Endodermal cell (in vitro differentiated cells): ENCODE measurements around the gene CIAO1. TPM values are rescaled to one million over a fixed set of nuclear protein-coding genes. Genes with fewer than 3 reads are reported as not detected.

Experiments
- DNase-seq: peaks from one replicate; pipeline ENCODE4 v3.0.0-alpha.2; 2017
- H3K27ac ChIP-seq: 2 replicates; pipeline ENCODE4 v1.5.1; 2013; ENCODE audit warnings: mild to moderate bottlenecking, low read depth, low read length, moderate library complexity
- H3K27me3 ChIP-seq: 2 replicates; pipeline ENCODE4 v1.6.1; 2013; ENCODE audit warnings: mild to moderate bottlenecking, low read length, moderate library complexity; ENCODE audit not compliant: insufficient read depth, control insufficient read depth, poor library complexity, severe bottlenecking
- H3K36me3 ChIP-seq: 2 replicates; pipeline ENCODE4 v1.7.0; 2013; ENCODE audit warnings: mild to moderate bottlenecking, low read length, moderate library complexity; ENCODE audit not compliant: control insufficient read depth, insufficient read depth
- H3K4me1 ChIP-seq: one replicate; pipeline ENCODE4 v1.7.0; 2013; ENCODE audit warnings: low read length; ENCODE audit not compliant: control insufficient read depth, insufficient read depth
- H3K4me3 ChIP-seq: 2 replicates; pipeline ENCODE4 v1.5.1; 2013; ENCODE audit warnings: mild to moderate bottlenecking, low read length, moderate library complexity
- H3K9ac ChIP-seq: 2 replicates; pipeline ENCODE4 v1.6.1; 2013; ENCODE audit warnings: mild to moderate bottlenecking, low read length, moderate library complexity; ENCODE audit not compliant: poor library complexity, severe bottlenecking; ENCODE audit errors: extremely low read depth
- H3K9me3 ChIP-seq: 2 replicates; pipeline ENCODE4 v1.6.1; 2013; ENCODE audit warnings: mild to moderate bottlenecking, low read length, moderate library complexity; ENCODE audit not compliant: control insufficient read depth
- H3K27ac Mint-ChIP-seq: 2 replicates; pipeline ENCODE4 v1.8.0; 2020; ENCODE audit warnings: mixed read lengths
- H3K27me3 Mint-ChIP-seq: 2 replicates; pipeline ENCODE4 v1.8.0; 2021; ENCODE audit warnings: mild to moderate bottlenecking, mixed read lengths; ENCODE audit not compliant: insufficient read depth
- H3K36me3 Mint-ChIP-seq: 2 replicates; pipeline ENCODE4 v1.8.0; 2020; ENCODE audit warnings: low read depth, mixed read lengths
- H3K4me1 Mint-ChIP-seq: 2 replicates; pipeline ENCODE4 v1.8.0; 2020; ENCODE audit warnings: mixed read lengths
- H3K4me3 Mint-ChIP-seq: 2 replicates; pipeline ENCODE4 v1.8.0; 2020; ENCODE audit warnings: mild to moderate bottlenecking, moderate library complexity, mixed read lengths
- H3K9me3 Mint-ChIP-seq: 2 replicates; pipeline ENCODE4 v1.8.0; 2020; ENCODE audit warnings: mild to moderate bottlenecking, mixed read lengths
- WGBS, 2 experiments: methylation state at CpG; one replicate each; pipeline versions ENCODE4 v1.1.5 to v1.1.7; 2013; ENCODE audit warnings: missing lambda C conversion rate in 2 of 2, mixed read lengths in 1 of 2; ENCODE audit not compliant: insufficient coverage in 1 of 2, insufficient read length in 1 of 2; 5-methylcytosine and 5-hydroxymethylcytosine counted together
- total RNA-seq, 2 donors: library from RNA; stranded (reverse); fragmentation: NEBNext Ultra II Directional in 1 of 2; extraction: Animal tissue kit (Norgen Biotek cat#: 25700) in 1 of 2; gene quantifications; 2 replicates in 1 of 2; 3 replicates in 1 of 2; pipeline ENCODE4 v1.2.1, GENCODE V29; 2021
- TF ChIP-seq, protein P1 (sequence below): fragments of 200-600 bp; sonication (generic); conservative IDR thresholded peaks from 2 replicates; pipeline ENCODE4 v1.5.0; 2021; ENCODE audit warnings: antibody characterized with exemption, mild to moderate bottlenecking

The CIAO1 gene
- total RNA-seq, 2 donors from 2014 or later, result 65.4 to 66.2 TPM

- Histone ChIP-seq H3K9ac (no peak overlapping the region), H3K4me3 (no peak overlapping the region), H3K4me1 (no peaks in the 10 kb centered on the region), H3K27ac (no peak overlapping the region), H3K27me3 (no peaks in the 10 kb centered on the region), H3K9me3 (no peaks in the 10 kb centered on the region), H3K36me3 (no peaks in the 10 kb centered on the region)
- Mint-ChIP-seq H3K27me3 (peaks cover 1% of the 10 kb centered on the region), H3K27ac (no peak overlapping the region), H3K4me3 (no peak overlapping the region), H3K9me3 (no peaks in the 10 kb centered on the region), H3K4me1 (peaks cover 7% of the 10 kb centered on the region), H3K36me3 (peaks cover 4% of the 10 kb centered on the region)
- DNase-seq, result no peak
- TF ChIP-seq, protein P1, sequence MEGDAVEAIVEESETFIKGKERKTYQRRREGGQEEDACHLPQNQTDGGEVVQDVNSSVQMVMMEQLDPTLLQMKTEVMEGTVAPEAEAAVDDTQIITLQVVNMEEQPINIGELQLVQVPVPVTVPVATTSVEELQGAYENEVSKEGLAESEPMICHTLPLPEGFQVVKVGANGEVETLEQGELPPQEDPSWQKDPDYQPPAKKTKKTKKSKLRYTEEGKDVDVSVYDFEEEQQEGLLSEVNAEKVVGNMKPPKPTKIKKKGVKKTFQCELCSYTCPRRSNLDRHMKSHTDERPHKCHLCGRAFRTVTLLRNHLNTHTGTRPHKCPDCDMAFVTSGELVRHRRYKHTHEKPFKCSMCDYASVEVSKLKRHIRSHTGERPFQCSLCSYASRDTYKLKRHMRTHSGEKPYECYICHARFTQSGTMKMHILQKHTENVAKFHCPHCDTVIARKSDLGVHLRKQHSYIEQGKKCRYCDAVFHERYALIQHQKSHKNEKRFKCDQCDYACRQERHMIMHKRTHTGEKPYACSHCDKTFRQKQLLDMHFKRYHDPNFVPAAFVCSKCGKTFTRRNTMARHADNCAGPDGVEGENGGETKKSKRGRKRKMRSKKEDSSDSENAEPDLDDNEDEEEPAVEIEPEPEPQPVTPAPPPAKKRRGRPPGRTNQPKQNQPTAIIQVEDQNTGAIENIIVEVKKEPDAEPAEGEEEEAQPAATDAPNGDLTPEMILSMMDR, result no peak
- 92 to 95% methylated on average over 5 to 8 of the region's 8 CpGs for WGBS, 2 experiments
Measured at GRCh38 chr2:96245609-96246390, 20.2 kb upstream of the CIAO1 start.

GRCh38 chr2:96247009-96247408 is 19.0 kb upstream of the CIAO1 start:
- Mint-ChIP-seq H3K4me3 (no peak overlapping the region), H3K36me3 (peaks cover 8% of the 10 kb centered on the region), H3K9me3 (no peaks in the 10 kb centered on the region), H3K27ac (no peak overlapping the region), H3K27me3 (peaks cover 1% of the 10 kb centered on the region), H3K4me1 (no peaks in the 10 kb centered on the region)
- whole genome bisulfite sequencing, 2 experiments, result 88 to 100% methylated on average over 1 to 3 of the region's 3 CpGs
- TF ChIP-seq, protein P1, result no peak
- Histone ChIP-seq H3K27ac (no peak overlapping the region), H3K4me1 (no peaks in the 10 kb centered on the region), H3K36me3 (peaks cover 6% of the 10 kb centered on the region), H3K9ac (no peak overlapping the region), H3K4me3 (no peak overlapping the region), H3K27me3 (no peaks in the 10 kb centered on the region), H3K9me3 (no peaks in the 10 kb centered on the region)
- DNase-seq, result no peak

- Mint-ChIP-seq H3K27ac (no peak overlapping the region), H3K4me1 (no peaks in the 10 kb centered on the region), H3K27me3 (peaks cover 1% of the 10 kb centered on the region), H3K4me3 (no peak overlapping the region), H3K9me3 (no peaks in the 10 kb centered on the region), H3K36me3 (peaks cover 12% of the 10 kb centered on the region)
- H3K4me1 ChIP-seq, result no peaks in the 10 kb centered on the region
- TF ChIP-seq, protein P1, result no peak
- H3K27ac ChIP-seq, result no peak overlapping the region
- no peaks in the 10 kb centered on the region for H3K9me3 ChIP-seq
- no peak overlapping the region for H3K4me3 ChIP-seq
- H3K36me3 ChIP-seq, result peaks cover 12% of the 10 kb centered on the region
- DNase-seq, result no peak
- 86 to 100% methylated on average over 3 to 5 of the region's 5 CpGs for whole genome bisulfite sequencing, 2 experiments
- H3K9ac ChIP-seq, result no peak overlapping the region
- H3K27me3 ChIP-seq, result no peaks in the 10 kb centered on the region
Measured at GRCh38 chr2:96247896-96248295, 18.1 kb upstream of the CIAO1 start.
